ENCODE results near the gene MYO7A. TPM values are rescaled to one million over a fixed set of nuclear protein-coding genes. Genes with fewer than 3 reads are reported as not detected.

MYO7A gene
- total and polyA plus RNA-seq, 12 donors: 0.91 to 6.8 (median 2.8) TPM

- DNase-seq (no peak), ATAC-seq (no peak)
- intact Hi-C loops (cut with DNase I): no loop called here
- WGBS, 2 donors: 85 to 93% methylated on average over 8 of the region's 8 CpGs
- Histone ChIP-seq H3K4me1 (peaks cover 6 to 49% (median 35%) of the 10 kb centered on the region in 9 donors), H3K27me3 (peaks cover 0 to 23% (median 8%) of the 10 kb centered on the region in 7 donors), H3K27ac (no peak overlapping the region), H3K36me3 (no peaks in the 10 kb centered on the region), H3K4me3 (no peak overlapping the region), H3K9me3 (no peaks in the 10 kb centered on the region)
- TF ChIP-seq CTCF (IDR thresholded peaks at IDR 0.05): no peak
Observed at GRCh38 chr11:77136074-77136473, 8.0 kb downstream of the MYO7A start.

- Histone ChIP-seq H3K4me3 (no peak overlapping the region), H3K27ac (no peak overlapping the region), H3K9me3 (no peaks in the 10 kb centered on the region), H3K36me3 (no peaks in the 10 kb centered on the region), H3K4me1 (peaks cover 0 to 42% (median 28%) of the 10 kb centered on the region in 9 donors), H3K27me3 (peaks cover 0 to 23% (median 8%) of the 10 kb centered on the region in 7 donors)
- DNase-seq (no peak), ATAC-seq (peak in 1 of 8 donors; percentile 27)
- intact Hi-C loops (cut with DNase I): no loop called here
- 71 to 74% methylated on average over 12 of the region's 12 CpGs for WGBS, 2 donors
- no peak for TF ChIP-seq CTCF (IDR thresholded peaks at IDR 0.05)
Observed at GRCh38 chr11:77136784-77137420, 8.9 kb downstream of the MYO7A start.

- no peak for ATAC-seq
- intact Hi-C loops (cut with DNase I): no loop called here
- H3K4me1 ChIP-seq: peaks cover 0 to 40% (median 28%) of the 10 kb centered on the region in 9 donors
- H3K27ac ChIP-seq: no peak overlapping the region
- DNase-seq: no peak
- peaks cover 0 to 23% (median 8%) of the 10 kb centered on the region in 7 donors for H3K27me3 ChIP-seq
- TF ChIP-seq CTCF (IDR thresholded peaks at IDR 0.05): no peak
- no peaks in the 10 kb centered on the region for H3K36me3 ChIP-seq
- 65 to 75% methylated on average over 11 of the region's 11 CpGs for WGBS, 2 donors
- H3K9me3 ChIP-seq: no peaks in the 10 kb centered on the region
- H3K4me3 ChIP-seq: no peak overlapping the region
Observed at GRCh38 chr11:77137421-77137820, 9.4 kb downstream of the MYO7A start.

- DNase-seq (no peak), ATAC-seq (no peak)
Observed at GRCh38 chr11:77138106-77138649, 10.1 kb downstream of the MYO7A start.

More at GRCh38 chr11:77138106-77138649, 10.1 kb downstream of the MYO7A start:
- Histone ChIP-seq H3K27me3 (peaks cover 0 to 23% (median 8%) of the 10 kb centered on the region in 7 donors), H3K27ac (peak overlapping the region in 2 of 10 donors; percentile 15 to 71), H3K4me3 (no peak overlapping the region), H3K4me1 (peaks cover 0 to 40% (median 28%) of the 10 kb centered on the region in 9 donors), H3K36me3 (no peaks in the 10 kb centered on the region), H3K9me3 (no peaks in the 10 kb centered on the region)
- TF ChIP-seq CTCF (IDR thresholded peaks at IDR 0.05): no peak
- intact Hi-C loops (cut with DNase I): no loop called here
- 27 to 44% methylated on average over 54 to 55 of the region's 55 CpGs for WGBS, 2 donors
